Measurements from ENCODE around the gene A1CF.

The A1CF gene

GRCh38 chr10:50855461-50855860 lies 30.0 kb downstream of the A1CF start:
- Histone ChIP-seq H3K4me1 (ENCODE audit: low read length) (no peaks in the 10 kb centered on the region), H3K4me2 (ENCODE audit: low read depth, low read length) (no peak overlapping the region), H2AFZ (ENCODE audit: low read length) (no peak overlapping the region), H4K20me1 (ENCODE audit: insufficient read depth, low read length) (no peaks in the 10 kb centered on the region), H3K27ac (ENCODE audit: low read length) (no peak overlapping the region), H3K9ac (ENCODE audit: low read length) (no peak overlapping the region), H3F3A (ENCODE audit: insufficient read depth, low read length) (no peaks in the 10 kb centered on the region), H3K9me3 (replicated peaks; ENCODE audit: insufficient read depth, low read length) (no peaks in the 10 kb centered on the region), H3K4me3 (ENCODE audit: low read length) (no peak overlapping the region), H3K36me3 (replicated peaks; ENCODE audit: insufficient read depth, low read length) (no peaks in the 10 kb centered on the region), H3K79me2 (ENCODE audit: low read length) (no peaks in the 10 kb centered on the region), H3K9me2 (replicated peaks; ENCODE audit: insufficient read depth, low read length) (no peaks in the 10 kb centered on the region), H3K27me3 (replicated peaks; ENCODE audit: insufficient read depth, low read length) (no peaks in the 10 kb centered on the region)
- DNase-seq, result no peak
- TF ChIP-seq CTCF (IDR thresholded peaks at IDR 0.05; ENCODE audit: low read length) (no peak), EZH2phosphoT487 (IDR thresholded peaks at IDR 0.05; ENCODE audit: low read length) (no peak), EZH2 (optimal IDR thresholded peaks at IDR 0.05; ENCODE audit: low read depth, low read length) (no peak)

- Histone ChIP-seq H4K20me1 (ENCODE audit: insufficient read depth, low read length) (no peaks in the 10 kb centered on the region), H3K36me3 (replicated peaks; ENCODE audit: insufficient read depth, low read length) (no peaks in the 10 kb centered on the region), H3F3A (ENCODE audit: insufficient read depth, low read length) (no peaks in the 10 kb centered on the region), H3K4me2 (ENCODE audit: low read depth, low read length) (no peak overlapping the region), H3K9ac (ENCODE audit: low read length) (no peak overlapping the region), H3K27ac (ENCODE audit: low read length) (no peak overlapping the region), H3K9me3 (replicated peaks; ENCODE audit: insufficient read depth, low read length) (no peaks in the 10 kb centered on the region), H2AFZ (ENCODE audit: low read length) (no peak overlapping the region), H3K4me3 (ENCODE audit: low read length) (no peak overlapping the region), H3K9me2 (replicated peaks; ENCODE audit: insufficient read depth, low read length) (no peaks in the 10 kb centered on the region), H3K27me3 (replicated peaks; ENCODE audit: insufficient read depth, low read length) (no peaks in the 10 kb centered on the region), H3K4me1 (ENCODE audit: low read length) (no peaks in the 10 kb centered on the region), H3K79me2 (ENCODE audit: low read length) (no peaks in the 10 kb centered on the region)
- DNase-seq, result no peak
- TF ChIP-seq CTCF (IDR thresholded peaks at IDR 0.05; ENCODE audit: low read length), result no peak
- TF ChIP-seq EZH2 (optimal IDR thresholded peaks at IDR 0.05; ENCODE audit: low read depth, low read length), result no peak
- no peak for TF ChIP-seq EZH2phosphoT487 (IDR thresholded peaks at IDR 0.05; ENCODE audit: low read length)
Observed at GRCh38 chr10:50855015-50855414, 30.4 kb downstream of the A1CF start.

- Histone ChIP-seq H3K27ac (ENCODE audit: low read length) (no peak overlapping the region), H3K4me3 (ENCODE audit: low read length) (no peak overlapping the region), H3F3A (ENCODE audit: insufficient read depth, low read length) (no peaks in the 10 kb centered on the region; the same call in 1 of the 2 replicates)
Observed at GRCh38 chr10:50853557-50853956, 31.9 kb downstream of the A1CF start.

More at GRCh38 chr10:50853557-50853956, 31.9 kb downstream of the A1CF start:
- TF ChIP-seq EZH2phosphoT487 (IDR thresholded peaks at IDR 0.05; ENCODE audit: low read length), result no peak
- no peak for TF ChIP-seq CTCF (IDR thresholded peaks at IDR 0.05; ENCODE audit: low read length)
- Histone ChIP-seq H3K4me2 (ENCODE audit: low read depth, low read length) (no peak overlapping the region), H2AFZ (ENCODE audit: low read length) (no peak overlapping the region), H3K9ac (ENCODE audit: low read length) (no peak overlapping the region), H3K36me3 (replicated peaks; ENCODE audit: insufficient read depth, low read length) (no peaks in the 10 kb centered on the region), H3K9me2 (replicated peaks; ENCODE audit: insufficient read depth, low read length) (no peaks in the 10 kb centered on the region), H3K4me1 (ENCODE audit: low read length) (no peaks in the 10 kb centered on the region), H3K79me2 (ENCODE audit: low read length) (no peaks in the 10 kb centered on the region), H3K9me3 (replicated peaks; ENCODE audit: insufficient read depth, low read length) (no peaks in the 10 kb centered on the region), H4K20me1 (ENCODE audit: insufficient read depth, low read length) (no peaks in the 10 kb centered on the region), H3K27me3 (replicated peaks; ENCODE audit: insufficient read depth, low read length) (no peaks in the 10 kb centered on the region)
- DNase-seq, result no peak
